Panc1 (cell line): ENCODE data around the gene MED16. TPM values are rescaled to one million over a fixed set of nuclear protein-coding genes. Genes with fewer than 3 reads are reported as not detected.

Experiments
- ATAC-seq: fragments of 200-7000 bp; cut with Tn5 transposase; 2 replicates; pipeline ENCODE4 v1.9.1; 2020; ENCODE audit warnings: mild to moderate bottlenecking, moderate library complexity
- BruUV-seq: library from RNA; stranded (reverse); fragments of 400-500 nt; replicated peaks from 2 replicates; lab custom pipeline; 2021; lab: Mats Ljungman, UMichigan
- CTCF ChIA-PET: fragments of 300-600 bp; sonication (Branson Sonifier 250); formaldehyde crosslinking; loops from one replicate; lab custom pipeline; 2022; ENCODE audit warnings: antibody characterized with exemption; lab: Charles Lee
- POLR2A ChIA-PET: fragments of 300-600 bp; sonication (Branson Sonifier 250); formaldehyde crosslinking; loops from one replicate; lab custom pipeline; 2022; ENCODE audit warnings: antibody characterized with exemption; lab: Charles Lee
- DNase-seq: peaks from one replicate; pipeline ENCODE4 v3.0.0-alpha.2; 2010; ENCODE audit warnings: low read depth, low spot score
- H3K27ac ChIP-seq: 2 replicates; pipeline ENCODE4 v1.5.1; 2011; ENCODE audit warnings: mild to moderate bottlenecking, low read length, inconsistent platforms
- H3K27me3 ChIP-seq: fragments of 200-500 bp; sonication (Bioruptor generic); 2 replicates; pipeline ENCODE4 v1.6.0; 2014; ENCODE audit warnings: low read length, inconsistent platforms; ENCODE audit not compliant: control insufficient read depth, insufficient read depth
- H3K36me3 ChIP-seq: fragments of 200-500 bp; sonication (Bioruptor generic); 2 replicates; pipeline ENCODE4 v1.5.1; 2014; ENCODE audit warnings: inconsistent platforms, mild to moderate bottlenecking, low read length, moderate library complexity; ENCODE audit not compliant: control insufficient read depth, insufficient read depth
- H3K4me1 ChIP-seq: 2 replicates; pipeline ENCODE4 v1.5.1; 2011; ENCODE audit warnings: inconsistent platforms, mild to moderate bottlenecking, low read length, moderate library complexity; ENCODE audit not compliant: control insufficient read depth, insufficient read depth
- H3K4me3 ChIP-seq, 2 experiments: 2 replicates each; pipeline ENCODE4 v1.5.1; 2011 to 2012; ENCODE audit warnings: low read depth in 2 of 2, low read length in 2 of 2, mild to moderate bottlenecking in 2 of 2, inconsistent platforms in 1 of 2, moderate library complexity in 1 of 2
- H3K9me3 ChIP-seq: fragments of 200-500 bp; sonication (Bioruptor generic); 2 replicates; pipeline ENCODE4 v1.5.1; 2014; ENCODE audit warnings: low read depth, mild to moderate bottlenecking, inconsistent platforms, low read length, moderate library complexity; ENCODE audit not compliant: control insufficient read depth, insufficient read depth
- CTCF ChIP-seq: fragments of 450-650 bp; IDR thresholded peaks from 2 replicates; pipeline ENCODE4 v1.5.1; 2017; ENCODE audit warnings: mild to moderate bottlenecking
- POLR2AphosphoS5 ChIP-seq: IDR thresholded peaks from 2 replicates; pipeline ENCODE4 v1.6.1; 2012; ENCODE audit warnings: mild to moderate bottlenecking, low read depth, low read length, moderate library complexity
- REST ChIP-seq, 2 experiments: IDR thresholded peaks; 2 replicates each; pipeline ENCODE4 v1.6.1; 2011 to 2012; ENCODE audit warnings: low read depth in 2 of 2, control low read depth in 1 of 2, low read length in 1 of 2, mild to moderate bottlenecking in 1 of 2, moderate library complexity in 1 of 2; ENCODE audit not compliant: insufficient read depth in 1 of 2
- SIN3A ChIP-seq: IDR thresholded peaks from 2 replicates; pipeline ENCODE4 v1.6.1; 2012; ENCODE audit warnings: low read depth, mild to moderate bottlenecking, low read length, moderate library complexity, borderline replicate concordance; ENCODE audit not compliant: insufficient read depth
- TCF7L2 ChIP-seq: IDR thresholded peaks from 2 replicates; pipeline ENCODE4 v1.6.1; 2011; ENCODE audit warnings: mild to moderate bottlenecking, low read depth, low read length, inconsistent platforms
- in situ Hi-C: cut with HindIII; loops from 2 replicates; pipeline ENCODE4 v1.10.0; 2016; ENCODE audit warnings: low sequenced_read_pairs, low pct_unique_long_range_greater_than_20kb
- intact Hi-C: fragments of 100-400 bp; cut with micrococcal nuclease; formaldehyde crosslinking; loops from one replicate; pipeline ENCODE4 v1.10.0; 2022; ENCODE audit not compliant: unreplicated experiment
- total RNA-seq: library from RNA; stranded (reverse); gene quantifications from one replicate; pipeline ENCODE4 v1.2.1, GENCODE V29; 2021; ENCODE audit not compliant: unreplicated experiment

The MED16 gene
- total RNA-seq, 1 experiment from 2014 or later, result 39.5 TPM

GRCh38 chr19:926589-927350 lies 33.8 kb upstream of the MED16 start:
- in situ Hi-C loops (no loop called here), intact Hi-C loops (no loop called here)
- Histone ChIP-seq H3K4me3 (peak overlapping the region; percentile 71 to 76), H3K36me3 (peaks cover 8% of the 10 kb centered on the region; the same call in 1 of the 2 replicates), H3K27ac (peak overlapping the region; percentile 76), H3K9me3 (no peaks in the 10 kb centered on the region), H3K4me1 (no peaks in the 10 kb centered on the region; the same call in 1 of the 2 replicates), H3K27me3 (no peaks in the 10 kb centered on the region)
- TF ChIP-seq POLR2AphosphoS5, result no peak
- no peak for TF ChIP-seq CTCF
- no peak for TF ChIP-seq TCF7L2
- no peak for TF ChIP-seq SIN3A
- TF ChIP-seq REST (IDR thresholded peaks at IDR 0.05; ENCODE audit: insufficient read depth in 1 of 2, low read depth in 2 of 2, low read length in 1 of 2), result no peak
- ATAC-seq, result no peak
- CTCF ChIA-PET, result no interaction called here
- no peak for DNase-seq
- POLR2A ChIA-PET, result no interaction called here
- BruUV-seq, result no TSS peak

GRCh38 chr19:926323-926588 lies 33.3 kb upstream of the MED16 start:
- peaks cover 8% of the 10 kb centered on the region; the same call in 1 of the 2 replicates for H3K36me3 ChIP-seq
- H3K27me3 ChIP-seq, result no peaks in the 10 kb centered on the region
- H3K4me1 ChIP-seq, result no peaks in the 10 kb centered on the region; the same call in 1 of the 2 replicates
- in situ Hi-C loops (no loop called here), intact Hi-C loops (no loop called here)
- CTCF ChIA-PET, result no interaction called here
- H3K9me3 ChIP-seq, result no peaks in the 10 kb centered on the region
- ATAC-seq (no peak), DNase-seq (no peak)
- H3K4me3 ChIP-seq, result peak overlapping the region; percentile 71 to 76
- POLR2A ChIA-PET, result no interaction called here
- TF ChIP-seq CTCF, result no peak
- no peak for TF ChIP-seq SIN3A
- TF ChIP-seq TCF7L2, result no peak
- TF ChIP-seq POLR2AphosphoS5, result no peak
- no peak for TF ChIP-seq REST (IDR thresholded peaks at IDR 0.05; ENCODE audit: insufficient read depth in 1 of 2, low read depth in 2 of 2, low read length in 1 of 2)
- peak overlapping the region; percentile 76 for H3K27ac ChIP-seq
- TSS peak; percentile 90 for BruUV-seq
